Transverse colon (tissue), 4 donors: Measurements from ENCODE around the gene HHEX. TPM values are rescaled to one million over a fixed set of nuclear protein-coding genes. Genes with fewer than 3 reads are reported as not detected.

Source experiments
- DNase-seq: peaks from one replicate; pipeline ENCODE4 v3.0.0-alpha.2; 2019
- H3K27ac ChIP-seq, 4 donors: fragments of 200-600 bp; sonication (generic); 2 replicates each; pipeline ENCODE4 v1.5.1; 2016 to 2018; ENCODE audit warnings: inconsistent platforms in 4 of 4
- H3K27me3 ChIP-seq: fragments of 200-600 bp; sonication (generic); 2 replicates; pipeline ENCODE4 v1.5.1; 2017; ENCODE audit warnings: inconsistent platforms
- H3K36me3 ChIP-seq, 4 donors: fragments of 200-600 bp; sonication (generic); 2 replicates each; pipeline ENCODE4 v1.5.1; 2017 to 2019; ENCODE audit warnings: inconsistent platforms in 4 of 4
- H3K4me1 ChIP-seq, 4 donors: fragments of 200-600 bp; sonication (generic); 2 replicates each; pipeline ENCODE4 v1.5.1; 2017 to 2020; ENCODE audit warnings: inconsistent platforms in 4 of 4
- H3K4me3 ChIP-seq, 4 donors: fragments of 200-600 bp; sonication (generic); 1 replicate in 1 of 4; 2 replicates in 3 of 4; pipeline versions ENCODE4 v1.5.1 to v1.6.1; 2017 to 2019; ENCODE audit warnings: inconsistent platforms in 4 of 4
- H3K9me3 ChIP-seq, 2 donors: fragments of 200-600 bp; sonication (generic); 2 replicates each; pipeline ENCODE4 v1.5.1; 2017 to 2019; ENCODE audit warnings: inconsistent platforms in 2 of 2
- EP300 ChIP-seq: sonication (generic); formaldehyde crosslinking; IDR thresholded peaks from one replicate; pipeline ENCODE4 v1.6.1; 2017; ENCODE audit warnings: antibody characterized with exemption, low read depth
- POLR2A ChIP-seq: fragments of 450-650 bp; IDR thresholded peaks from one replicate; pipeline ENCODE4 v1.6.1; 2016; ENCODE audit warnings: antibody characterized with exemption, mild to moderate bottlenecking, moderate library complexity
- POLR2AphosphoS5 ChIP-seq, 3 donors: sonication (generic); formaldehyde crosslinking; IDR thresholded peaks; one replicate each; pipeline ENCODE4 v1.6.1; 2016; ENCODE audit warnings: antibody characterized with exemption in 3 of 3
- WGBS, 2 donors: methylation state at CpG; one replicate each; pipeline ENCODE4 v1.1.5; 2018; ENCODE audit warnings: low coverage in 1 of 2; 5-methylcytosine and 5-hydroxymethylcytosine counted together
- in situ Hi-C, 4 donors: fragments of 200-750 bp; cut with MboI; loops; one replicate each; pipeline versions ENCODE4 v1.15.0 to v1.15.1; 2017; ENCODE audit warnings: low sequenced_read_pairs in 3 of 4, low pct_ligation_motif_present in 1 of 4, low pct_unique_long_range_greater_than_20kb in 1 of 4
- intact Hi-C: fragments of 100-400 bp; cut with DNase I; formaldehyde crosslinking; loops from one replicate; pipeline ENCODE4 v1.15.1; 2023; ENCODE audit warnings: low total_unique reads
- total RNA-seq, 4 donors: library from RNA; depleted of rRNA; stranded (reverse); fragments of >200 nt; gene quantifications; one replicate each; pipeline ENCODE4 v1.1.0, GENCODE V29; 2016
- TF ChIP-seq, protein P1 (sequence below), 5 experiments: fragments of 200-600 bp in 3 of 5; fragments of 450-650 bp in 2 of 5; sonication (generic) in 3 of 5; IDR thresholded peaks; 1 replicate in 2 of 5; 2 replicates in 3 of 5; pipeline ENCODE4 v1.5.1; 2016 to 2017; ENCODE audit warnings: antibody characterized with exemption in 5 of 5, inconsistent platforms in 3 of 5, mild to moderate bottlenecking in 2 of 5, moderate library complexity in 1 of 5

The HHEX gene
- total RNA-seq, 4 donors from 2014 or later: 0.80 to 7.9 (median 4.8) TPM

DNA sequence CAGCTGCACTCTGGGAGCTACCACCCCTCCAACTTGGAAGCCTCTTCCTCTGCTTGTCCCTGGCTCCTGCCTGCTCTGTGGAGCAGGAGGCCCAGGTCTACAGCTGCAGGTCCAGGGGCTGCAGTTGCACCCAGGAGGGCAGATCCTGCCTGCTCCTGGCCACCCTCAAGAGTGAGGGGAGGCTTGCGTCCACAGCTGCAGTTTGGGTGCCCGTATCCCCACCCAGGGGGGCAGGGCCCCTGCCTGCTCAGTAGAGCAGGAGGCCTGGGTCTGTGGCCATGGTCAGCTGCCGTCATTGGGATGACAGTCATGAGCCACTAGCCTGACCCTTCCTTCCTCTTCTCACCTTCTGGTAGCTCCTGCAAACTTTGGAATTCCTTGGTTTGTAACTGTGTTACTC, 25.1 kb downstream of the HHEX start:
- Histone ChIP-seq H3K27me3 (no peaks in the 10 kb centered on the region), H3K4me1 (no peaks in the 10 kb centered on the region), H3K4me3 (no peak overlapping the region), H3K27ac (no peak overlapping the region), H3K9me3 (no peaks in the 10 kb centered on the region), H3K36me3 (no peaks in the 10 kb centered on the region)
- DNase-seq: no peak
- in situ Hi-C loops (no loop called here), intact Hi-C loops (no loop called here)
- WGBS, 2 donors: 88 to 100% methylated on average over 1 to 3 of the region's 3 CpGs
- TF ChIP-seq POLR2A: no peak
- no peak for TF ChIP-seq EP300
- TF ChIP-seq, protein P1, sequence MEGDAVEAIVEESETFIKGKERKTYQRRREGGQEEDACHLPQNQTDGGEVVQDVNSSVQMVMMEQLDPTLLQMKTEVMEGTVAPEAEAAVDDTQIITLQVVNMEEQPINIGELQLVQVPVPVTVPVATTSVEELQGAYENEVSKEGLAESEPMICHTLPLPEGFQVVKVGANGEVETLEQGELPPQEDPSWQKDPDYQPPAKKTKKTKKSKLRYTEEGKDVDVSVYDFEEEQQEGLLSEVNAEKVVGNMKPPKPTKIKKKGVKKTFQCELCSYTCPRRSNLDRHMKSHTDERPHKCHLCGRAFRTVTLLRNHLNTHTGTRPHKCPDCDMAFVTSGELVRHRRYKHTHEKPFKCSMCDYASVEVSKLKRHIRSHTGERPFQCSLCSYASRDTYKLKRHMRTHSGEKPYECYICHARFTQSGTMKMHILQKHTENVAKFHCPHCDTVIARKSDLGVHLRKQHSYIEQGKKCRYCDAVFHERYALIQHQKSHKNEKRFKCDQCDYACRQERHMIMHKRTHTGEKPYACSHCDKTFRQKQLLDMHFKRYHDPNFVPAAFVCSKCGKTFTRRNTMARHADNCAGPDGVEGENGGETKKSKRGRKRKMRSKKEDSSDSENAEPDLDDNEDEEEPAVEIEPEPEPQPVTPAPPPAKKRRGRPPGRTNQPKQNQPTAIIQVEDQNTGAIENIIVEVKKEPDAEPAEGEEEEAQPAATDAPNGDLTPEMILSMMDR (IDR thresholded peaks at IDR 0.05): no peak
- TF ChIP-seq POLR2AphosphoS5 (IDR thresholded peaks at IDR 0.05): no peak

DNA sequence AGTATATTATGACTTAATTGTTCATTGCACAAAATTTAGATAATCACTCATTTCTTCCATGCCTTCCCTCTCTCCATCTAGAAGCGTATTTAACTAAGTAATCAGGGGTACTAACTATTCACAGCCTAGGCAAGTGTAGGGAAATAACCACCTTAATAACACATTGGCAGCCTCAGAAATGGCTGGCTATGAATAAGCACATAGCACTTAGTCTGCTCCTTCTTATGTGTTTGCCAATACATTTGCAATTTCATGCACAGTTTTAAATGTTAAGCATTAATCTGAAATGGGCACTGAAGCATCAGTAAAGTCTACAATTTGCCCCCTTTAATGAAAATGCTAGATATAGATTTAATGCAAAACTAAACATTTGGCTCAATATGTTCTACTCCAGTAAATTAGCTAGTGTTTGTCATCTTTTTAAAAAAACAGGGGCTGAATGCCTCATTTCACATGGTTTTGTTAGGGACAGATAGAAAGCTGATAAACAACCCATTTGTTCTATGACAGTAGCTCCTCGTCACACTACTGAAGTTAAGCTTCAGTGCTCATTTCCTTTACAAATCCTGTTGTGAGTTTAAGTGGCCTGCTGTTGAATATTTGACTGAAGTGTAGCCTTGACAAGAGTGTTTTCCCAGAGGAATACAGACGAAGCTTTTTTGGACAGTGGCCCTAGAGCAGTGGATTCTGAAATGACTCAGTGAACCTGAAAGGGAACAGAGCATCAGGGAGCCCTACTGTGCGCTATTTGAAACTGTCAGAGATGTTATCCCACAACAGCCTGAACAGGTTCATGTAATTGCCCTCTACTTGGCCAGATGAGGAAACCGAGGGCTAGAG, 30.5 kb downstream of the HHEX start:
- DNase-seq: no peak
- intact Hi-C loops (no loop called here), in situ Hi-C loops (no loop called here)
- H3K36me3 ChIP-seq: no peaks in the 10 kb centered on the region
- H3K27me3 ChIP-seq: peaks cover 4% of the 10 kb centered on the region
- H3K4me1 ChIP-seq: no peaks in the 10 kb centered on the region
- no peaks in the 10 kb centered on the region for H3K9me3 ChIP-seq
- no peak overlapping the region for H3K4me3 ChIP-seq
- WGBS, 2 donors: 48 to 66% methylated on average over 2 to 5 of the region's 5 CpGs
- no peak overlapping the region for H3K27ac ChIP-seq
- TF ChIP-seq, protein P1 (IDR thresholded peaks at IDR 0.05): no peak
- TF ChIP-seq POLR2AphosphoS5 (IDR thresholded peaks at IDR 0.05) (no peak), POLR2A (no peak), EP300 (no peak)

DNA sequence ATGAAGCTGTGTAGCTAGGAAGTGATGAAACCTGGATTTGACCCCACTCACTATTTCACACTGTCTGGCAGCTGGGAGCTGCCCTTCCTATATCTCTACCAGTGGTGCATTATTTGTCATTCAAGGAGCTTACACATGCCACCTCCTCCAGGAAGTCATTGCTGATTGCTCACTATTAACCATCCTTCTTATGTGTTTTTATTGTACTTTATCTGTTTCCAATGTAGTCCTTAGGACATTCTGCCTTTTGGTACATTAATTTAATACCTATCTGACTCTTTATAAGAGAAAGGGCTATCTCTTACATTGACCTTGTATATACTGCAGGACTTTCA, 31.0 kb downstream of the HHEX start:
- H3K27ac ChIP-seq: no peak overlapping the region
- in situ Hi-C loops (no loop called here), intact Hi-C loops (no loop called here)
- no peaks in the 10 kb centered on the region for H3K4me1 ChIP-seq
- no peak overlapping the region for H3K4me3 ChIP-seq
- no peak for DNase-seq
- H3K27me3 ChIP-seq: peaks cover 4% of the 10 kb centered on the region
- no peaks in the 10 kb centered on the region for H3K9me3 ChIP-seq
- TF ChIP-seq POLR2A (no peak), POLR2AphosphoS5 (IDR thresholded peaks at IDR 0.05) (no peak)
- TF ChIP-seq, protein P1 (IDR thresholded peaks at IDR 0.05): no peak
- no peaks in the 10 kb centered on the region for H3K36me3 ChIP-seq

DNA sequence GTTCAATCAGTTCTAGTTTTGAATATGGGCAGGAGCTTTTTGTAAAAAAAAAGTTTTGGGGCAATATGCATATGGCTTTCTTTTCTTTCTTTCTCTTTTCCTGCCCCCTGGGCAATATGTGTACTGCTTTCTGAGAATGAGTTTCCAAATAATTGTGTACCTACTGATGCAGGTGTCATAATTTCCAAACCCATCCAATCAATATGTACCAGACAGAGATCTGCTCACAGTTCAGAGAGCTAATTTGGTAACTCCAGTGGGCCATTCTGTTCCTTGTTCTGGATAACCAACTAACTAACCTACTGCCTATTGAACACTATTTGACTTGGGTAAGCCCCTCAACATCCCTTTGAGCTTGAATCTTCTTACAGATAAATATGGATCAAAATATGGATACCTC, 32.6 kb downstream of the HHEX start:
- TF ChIP-seq POLR2AphosphoS5 (IDR thresholded peaks at IDR 0.05) (no peak), EP300 (no peak), POLR2A (no peak)
- TF ChIP-seq, protein P1 (IDR thresholded peaks at IDR 0.05): no peak
- Histone ChIP-seq H3K27ac (no peak overlapping the region), H3K36me3 (no peaks in the 10 kb centered on the region), H3K27me3 (peaks cover 4% of the 10 kb centered on the region), H3K9me3 (no peaks in the 10 kb centered on the region), H3K4me1 (no peaks in the 10 kb centered on the region), H3K4me3 (no peak overlapping the region)
- intact Hi-C loops: no loop called here
- in situ Hi-C loops: no loop called here
- no peak for DNase-seq
